HG03280 (cell line): Measurements from ENCODE around the gene PAK5.

Source experiments
- ATAC-seq: cut with Tn5 transposase; IDR thresholded peaks from one replicate; pipeline ENCODE4 v1.9.1; 2021; ENCODE audit warnings: mild to moderate bottlenecking, moderate library complexity; ENCODE audit not compliant: unreplicated experiment

Gene PAK5

GRCh38 chr20:9626357-9626756 is 212.5 kb downstream of the PAK5 start:
- no peak for ATAC-seq

- ATAC-seq = no peak
Measured at GRCh38 chr20:9617940-9618339, 220.9 kb downstream of the PAK5 start.

- ATAC-seq = peak; percentile 41
Measured at GRCh38 chr20:9616833-9617461, 221.9 kb downstream of the PAK5 start.

GRCh38 chr20:9616455-9616805 is 222.4 kb downstream of the PAK5 start:
- ATAC-seq = peak; percentile 11

GRCh38 chr20:9615766-9616454 is 223.0 kb downstream of the PAK5 start:
- ATAC-seq = peak; percentile 96

GRCh38 chr20:9615118-9615517 is 223.8 kb downstream of the PAK5 start:
- no peak for ATAC-seq

- no peak for ATAC-seq
Measured at GRCh38 chr20:9613871-9614270, 225.0 kb downstream of the PAK5 start.

GRCh38 chr20:9611921-9612320 is 227.0 kb downstream of the PAK5 start:
- ATAC-seq = no peak

- no peak for ATAC-seq
Measured at GRCh38 chr20:9610665-9611064, 228.2 kb downstream of the PAK5 start.

GRCh38 chr20:9609887-9610502 is 228.9 kb downstream of the PAK5 start:
- ATAC-seq = peak; percentile 79

GRCh38 chr20:9608639-9609340 is 230.1 kb downstream of the PAK5 start:
- no peak for ATAC-seq

GRCh38 chr20:9602847-9603183 is 236.1 kb downstream of the PAK5 start:
- ATAC-seq = no peak

- no peak for ATAC-seq
Measured at GRCh38 chr20:9600562-9600961, 238.3 kb downstream of the PAK5 start.

- ATAC-seq = no peak
Measured at GRCh38 chr20:9597547-9597946, 241.3 kb downstream of the PAK5 start.

GRCh38 chr20:9595763-9596162 is 243.1 kb downstream of the PAK5 start:
- ATAC-seq = no peak

GRCh38 chr20:9594284-9594875 is 244.5 kb downstream of the PAK5 start:
- no peak for ATAC-seq

- no peak for ATAC-seq
Measured at GRCh38 chr20:9592419-9592818, 246.5 kb downstream of the PAK5 start.

- ATAC-seq = no peak
Measured at GRCh38 chr20:9591080-9591479, 247.8 kb downstream of the PAK5 start.

GRCh38 chr20:9590189-9590588 is 248.7 kb downstream of the PAK5 start:
- no peak for ATAC-seq

GRCh38 chr20:9588706-9589105 is 250.2 kb downstream of the PAK5 start:
- no peak for ATAC-seq

- ATAC-seq = no peak
Measured at GRCh38 chr20:9583151-9583550, 255.7 kb downstream of the PAK5 start.

- no peak for ATAC-seq
Measured at GRCh38 chr20:9582137-9582536, 256.7 kb downstream of the PAK5 start.
